Measurements from ENCODE around the gene RGS7. TPM values are rescaled to one million over a fixed set of nuclear protein-coding genes. Genes with fewer than 3 reads are reported as not detected.
A peak's percentile ranks its signal among the peaks of the same experiment; 100 is the strongest.
"Not testable (repeated sequence)": the region's sequence is repeated elsewhere in the genome, so short reads cannot be mapped to it uniquely, and the experiment has no call there.

RGS7 gene
- total RNA-seq, 2 donors from 2014 or later, result not detected

DNA sequence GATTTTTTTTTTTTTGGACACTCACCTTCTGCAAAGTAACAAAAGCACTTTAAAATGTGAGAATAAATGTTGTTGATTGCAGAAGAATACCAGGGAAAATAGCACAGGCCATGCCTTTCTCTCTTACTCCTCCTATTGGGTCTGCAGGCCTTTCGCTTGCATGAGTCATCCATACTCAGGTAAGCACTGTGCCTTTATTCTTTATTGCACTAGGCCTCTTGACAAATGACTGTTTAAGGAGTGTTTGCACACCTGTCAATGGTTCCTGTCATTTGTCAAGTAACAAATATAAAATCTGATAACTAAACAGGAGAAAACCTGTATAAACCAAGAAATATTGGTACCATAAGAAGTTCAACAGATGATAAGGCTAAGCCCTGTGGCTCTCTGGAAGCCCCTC is 106.5 kb downstream of the RGS7 start:
- DNase-seq (ENCODE audit: low spot score in 2 of 2) (no peak), ATAC-seq (no peak)
- no peak overlapping the region for H3K27ac Mint-ChIP-seq
- H3K36me3 Mint-ChIP-seq, result peaks cover 0 to 8% of the 10 kb centered on the region in 2 donors
- peaks cover 26 to 30% of the 10 kb centered on the region in 2 donors for H3K9me3 Mint-ChIP-seq

DNA sequence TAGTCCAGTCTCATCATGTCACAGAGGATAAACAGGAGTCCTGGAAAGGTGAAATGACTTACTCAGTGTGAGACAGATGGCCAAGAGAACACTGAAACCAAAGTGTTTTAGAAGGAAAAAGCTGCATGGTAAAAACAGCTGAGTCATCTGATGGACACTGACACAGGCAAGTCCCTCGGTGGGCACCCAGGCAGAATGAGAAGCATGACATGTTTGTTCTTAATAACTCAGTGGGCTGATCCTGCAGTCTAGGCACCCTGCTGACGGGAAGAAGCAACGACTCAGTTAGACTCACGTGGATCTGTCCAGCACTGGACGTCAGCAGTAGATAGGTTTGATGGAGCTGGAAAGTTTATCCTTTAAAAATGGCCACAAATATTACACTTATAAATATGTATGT is 116.9 kb downstream of the RGS7 start:
- ATAC-seq (no peak), DNase-seq (ENCODE audit: low spot score in 2 of 2) (no peak)
- Mint-ChIP-seq H3K27ac (no peak overlapping the region), H3K9me3 (peaks cover 8 to 10% of the 10 kb centered on the region in 2 donors), H3K36me3 (peaks cover 0 to 7% of the 10 kb centered on the region in 2 donors)

DNA sequence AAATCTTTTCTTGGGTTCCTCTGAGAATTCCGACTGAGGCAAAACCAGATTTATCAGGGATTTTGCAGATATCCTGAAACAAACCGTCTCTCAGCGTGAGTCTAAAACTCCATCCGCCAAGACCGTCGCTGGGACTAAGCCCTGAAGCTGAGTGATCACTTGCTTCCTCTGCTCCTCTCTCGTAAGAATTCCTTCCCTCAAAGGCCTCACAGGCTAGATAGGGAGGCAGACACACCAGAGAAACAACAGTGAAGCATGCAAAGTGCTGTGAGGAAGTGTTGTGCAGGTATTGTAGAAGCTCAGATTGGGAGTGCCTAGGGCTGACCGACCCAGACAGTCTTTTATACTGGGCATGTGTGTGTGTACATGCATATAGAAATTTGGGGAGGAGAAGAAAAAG is 119.1 kb downstream of the RGS7 start:
- no peak overlapping the region for H3K27ac Mint-ChIP-seq
- H3K36me3 Mint-ChIP-seq, result peaks cover 0 to 4% of the 10 kb centered on the region in 2 donors
- H3K9me3 Mint-ChIP-seq, result peaks cover 5 to 8% of the 10 kb centered on the region in 2 donors
- DNase-seq (ENCODE audit: low spot score in 2 of 2) (no peak), ATAC-seq (no peak)

- Mint-ChIP-seq H3K9me3 (peaks cover 4% of the 10 kb centered on the region in 2 donors), H3K27ac (no peak overlapping the region), H3K36me3 (no peaks in the 10 kb centered on the region)
- no peak for ATAC-seq
- DNase-seq (ENCODE audit: low spot score in 2 of 2), result no peak
Observed at GRCh38 chr1:241235256-241235897, 121.6 kb downstream of the RGS7 start.

DNA sequence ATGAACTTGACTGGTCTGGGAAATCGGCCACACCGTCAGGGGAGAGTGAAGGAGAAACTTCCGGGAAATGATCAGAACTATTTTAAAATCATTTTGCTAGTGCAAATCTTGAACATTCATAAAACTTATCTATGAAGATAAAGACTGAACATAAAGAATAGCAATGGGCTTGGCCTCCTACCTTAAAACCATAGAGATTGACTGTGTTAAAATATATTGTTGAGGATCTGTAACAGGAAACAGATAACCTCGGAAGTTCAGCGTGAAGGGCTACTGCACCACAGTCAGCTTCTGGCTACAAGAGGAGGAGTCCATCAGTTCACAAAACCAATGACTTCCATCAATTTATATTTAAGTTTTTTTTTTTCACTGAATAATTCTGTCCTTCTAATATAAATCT is 127.3 kb downstream of the RGS7 start:
- Mint-ChIP-seq H3K36me3 (no peaks in the 10 kb centered on the region), H3K9me3 (peaks cover 4% of the 10 kb centered on the region in 2 donors), H3K27ac (no peak overlapping the region)
- no peak for DNase-seq (ENCODE audit: low spot score in 2 of 2)
- ATAC-seq, result no peak

DNA sequence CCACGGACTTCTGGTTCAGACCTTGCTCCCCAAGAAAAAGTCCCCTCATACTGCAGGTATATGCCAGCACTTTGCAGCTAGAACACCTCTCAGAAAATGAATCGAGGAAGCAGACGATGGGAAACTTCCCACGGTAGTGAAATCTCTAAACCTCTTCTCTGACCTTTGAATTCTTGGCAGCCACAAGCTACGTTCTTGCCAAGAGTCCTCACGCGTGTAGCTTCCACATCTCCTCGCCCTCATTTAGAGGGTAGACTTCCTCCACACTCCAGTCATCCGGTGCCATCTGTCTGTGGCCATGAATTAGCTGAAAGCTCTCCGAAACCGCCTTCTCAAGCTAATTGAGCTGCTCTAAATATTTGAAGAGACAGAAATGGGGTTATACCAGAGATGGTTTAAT is 127.8 kb downstream of the RGS7 start:
- DNase-seq (ENCODE audit: low spot score in 2 of 2), result no peak
- Mint-ChIP-seq H3K9me3 (peaks cover 4% of the 10 kb centered on the region in 2 donors), H3K36me3 (no peaks in the 10 kb centered on the region), H3K27ac (no peak overlapping the region)
- ATAC-seq, result no peak

- Mint-ChIP-seq H3K36me3 (peaks cover 0 to 2% of the 10 kb centered on the region in 2 donors), H3K27ac (no peak overlapping the region), H3K9me3 (peaks cover 3 to 5% of the 10 kb centered on the region in 2 donors)
- DNase-seq (ENCODE audit: low spot score in 2 of 2), result no peak
- no peak for ATAC-seq
Observed at GRCh38 chr1:241228339-241228738, 128.7 kb downstream of the RGS7 start.

GRCh38 chr1:241225741-241226140 is 131.3 kb downstream of the RGS7 start:
- no peak overlapping the region for H3K27ac Mint-ChIP-seq
- ATAC-seq, result no peak
- peaks cover 5 to 8% of the 10 kb centered on the region in 2 donors for H3K9me3 Mint-ChIP-seq
- H3K36me3 Mint-ChIP-seq, result peaks cover 0 to 5% of the 10 kb centered on the region in 2 donors
- no peak for DNase-seq (ENCODE audit: low spot score in 2 of 2)

GRCh38 chr1:241224189-241224588 is 132.8 kb downstream of the RGS7 start:
- not testable (repeated sequence) for DNase-seq (ENCODE audit: low spot score in 2 of 2); H3K36me3 Mint-ChIP-seq; ATAC-seq

GRCh38 chr1:241222813-241223212 is 134.2 kb downstream of the RGS7 start:
- not testable (repeated sequence) for H3K27ac Mint-ChIP-seq; DNase-seq (ENCODE audit: low spot score in 2 of 2); H3K36me3 Mint-ChIP-seq

More at GRCh38 chr1:241224189-241224588, 132.8 kb downstream of the RGS7 start:
- not testable (repeated sequence) for H3K9me3 Mint-ChIP-seq, H3K27ac Mint-ChIP-seq

GRCh38 chr1:241221319-241221718 is 135.7 kb downstream of the RGS7 start:
- H3K27ac Mint-ChIP-seq, result no peak overlapping the region
- peaks cover 5 to 21% of the 10 kb centered on the region in 2 donors for H3K9me3 Mint-ChIP-seq
- ATAC-seq (no peak), DNase-seq (ENCODE audit: low spot score in 2 of 2) (no peak)
- H3K36me3 Mint-ChIP-seq, result peaks cover 0 to 5% of the 10 kb centered on the region in 2 donors

More at GRCh38 chr1:241222813-241223212, 134.2 kb downstream of the RGS7 start:
- H3K9me3 Mint-ChIP-seq, result peaks cover 5 to 14% of the 10 kb centered on the region in 2 donors
- ATAC-seq, result not testable (repeated sequence)

GRCh38 chr1:241220913-241221312 is 136.1 kb downstream of the RGS7 start:
- H3K27ac Mint-ChIP-seq, result peak overlapping the region in 1 of 2 donors; percentile 3
- not testable (repeated sequence) for H3K36me3 Mint-ChIP-seq; DNase-seq (ENCODE audit: low spot score in 2 of 2); ATAC-seq
- peaks cover 5 to 21% of the 10 kb centered on the region in 2 donors for H3K9me3 Mint-ChIP-seq

DNA sequence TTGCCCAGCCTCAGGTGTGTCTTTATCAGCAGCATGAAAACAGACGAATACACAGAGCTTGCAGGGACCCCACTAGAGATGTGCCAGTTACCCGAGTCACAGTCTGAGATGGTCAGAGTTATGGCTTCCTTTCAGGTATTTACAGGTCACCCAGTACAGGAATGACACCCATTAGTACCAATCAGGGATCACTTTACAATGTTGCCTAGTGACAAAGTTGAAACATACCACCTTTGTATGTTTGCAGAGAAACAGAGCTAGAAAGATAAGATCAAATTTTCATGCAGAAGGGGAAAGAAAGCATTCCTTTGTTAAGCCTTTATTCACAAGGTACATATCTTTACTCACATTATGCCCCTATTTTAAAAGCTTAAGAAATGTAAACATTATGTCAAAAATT is 137.6 kb downstream of the RGS7 start:
- Mint-ChIP-seq H3K9me3 (peaks cover 10 to 27% of the 10 kb centered on the region in 2 donors), H3K36me3 (peaks cover 0 to 5% of the 10 kb centered on the region in 2 donors), H3K27ac (no peak overlapping the region)
- ATAC-seq, result no peak
- no peak for DNase-seq (ENCODE audit: low spot score in 2 of 2)

GRCh38 chr1:241217516-241217915 is 139.5 kb downstream of the RGS7 start:
- Mint-ChIP-seq H3K27ac (no peak overlapping the region), H3K36me3 (no peaks in the 10 kb centered on the region), H3K9me3 (peaks cover 5 to 24% of the 10 kb centered on the region in 2 donors)
- ATAC-seq (no peak), DNase-seq (ENCODE audit: low spot score in 2 of 2) (no peak)

DNA sequence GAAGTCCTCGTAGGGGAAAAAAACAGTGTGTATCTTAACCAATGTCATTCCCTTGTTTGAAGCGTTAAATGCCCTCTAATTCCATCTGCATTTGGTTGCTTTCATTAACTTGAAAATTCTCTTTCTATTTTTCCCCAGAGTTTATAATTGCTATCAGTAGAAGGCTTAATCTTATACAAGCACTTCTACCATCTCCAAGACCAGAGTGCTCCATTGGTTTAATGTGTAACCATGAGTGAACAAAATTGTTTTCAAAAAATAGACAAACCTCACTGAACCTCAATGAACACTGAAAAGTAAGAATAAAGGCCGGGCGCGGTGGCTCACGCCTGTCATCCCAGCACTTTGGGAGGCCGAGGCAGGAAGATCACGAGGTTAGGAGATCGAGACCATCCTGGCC is 141.3 kb downstream of the RGS7 start:
- DNase-seq (ENCODE audit: low spot score in 2 of 2) (no peak), ATAC-seq (no peak)
- H3K9me3 Mint-ChIP-seq, result peaks cover 5 to 19% of the 10 kb centered on the region in 2 donors
- H3K36me3 Mint-ChIP-seq, result no peaks in the 10 kb centered on the region
- no peak overlapping the region for H3K27ac Mint-ChIP-seq

GRCh38 chr1:241215203-241215602 is 141.8 kb downstream of the RGS7 start:
- Mint-ChIP-seq H3K36me3 (no peaks in the 10 kb centered on the region), H3K9me3 (peaks cover 5 to 19% of the 10 kb centered on the region in 2 donors), H3K27ac (no peak overlapping the region)
- DNase-seq (ENCODE audit: low spot score in 2 of 2) (no peak), ATAC-seq (no peak)

DNA sequence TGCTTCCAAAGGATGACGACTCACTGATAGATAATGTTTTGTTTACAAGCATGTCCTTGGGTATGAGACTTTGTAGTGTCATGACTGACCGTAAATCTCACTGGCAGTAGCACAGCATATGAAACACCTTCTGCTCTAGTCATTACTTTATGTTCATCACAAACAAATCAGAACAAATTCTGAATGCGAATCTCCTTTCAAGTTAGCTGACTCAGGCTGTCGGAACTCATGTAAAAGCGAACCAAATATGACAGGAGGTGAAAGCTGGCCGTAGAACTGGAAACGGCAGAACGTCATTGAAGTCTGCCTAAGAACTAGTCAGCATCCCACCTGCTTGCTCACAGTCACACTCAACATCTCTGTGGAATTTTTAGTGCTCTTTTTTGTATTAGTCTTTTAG is 143.9 kb downstream of the RGS7 start:
- H3K27ac Mint-ChIP-seq, result no peak overlapping the region
- H3K9me3 Mint-ChIP-seq, result peaks cover 5 to 16% of the 10 kb centered on the region in 2 donors
- no peak for DNase-seq (ENCODE audit: low spot score in 2 of 2)
- ATAC-seq, result no peak
- no peaks in the 10 kb centered on the region for H3K36me3 Mint-ChIP-seq

DNA sequence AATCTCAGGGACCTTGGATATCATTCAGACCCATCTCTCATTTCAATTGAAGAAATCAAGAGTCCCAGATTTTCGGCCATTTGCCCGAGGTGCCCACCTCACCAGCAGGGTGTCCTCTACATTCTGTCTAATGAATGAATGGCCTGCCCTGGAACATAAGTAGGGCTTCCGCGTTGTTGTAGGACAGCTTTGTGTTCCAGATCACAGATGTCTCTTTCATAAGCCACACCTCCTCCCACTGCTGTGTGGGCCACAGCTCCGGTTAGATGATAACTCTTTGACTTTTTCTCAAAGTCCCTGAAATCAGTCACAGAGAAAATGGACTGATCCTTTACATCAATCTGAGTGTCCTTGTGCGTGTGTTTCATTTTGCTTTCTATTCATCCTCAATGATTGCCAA is 144.4 kb downstream of the RGS7 start:
- Mint-ChIP-seq H3K36me3 (no peaks in the 10 kb centered on the region), H3K9me3 (peaks cover 5 to 18% of the 10 kb centered on the region in 2 donors), H3K27ac (no peak overlapping the region)
- DNase-seq (ENCODE audit: low spot score in 2 of 2) (no peak), ATAC-seq (no peak)

Measured in activated naive CD4-positive, alpha-beta T cell treated with anti-CD3 and anti-CD28 coated beads, Interleukin-2, amount 50 U/mL, for 72 hours (primary cell).